HG03025 (cell line): ENCODE measurements around the gene NFKB1.
A peak's percentile ranks its signal among the peaks of the same experiment; 100 is the strongest.

Experiments
- ATAC-seq: cut with Tn5 transposase; IDR thresholded peaks from one replicate; pipeline ENCODE4 v1.9.1; 2021; ENCODE audit warnings: mild to moderate bottlenecking, moderate library complexity; ENCODE audit not compliant: unreplicated experiment, low FRiP score

Gene NFKB1

GRCh38 chr4:102620697-102621497 lies 119.7 kb downstream of the NFKB1 start:
- ATAC-seq, result no peak

GRCh38 chr4:102623622-102624021 lies 122.5 kb downstream of the NFKB1 start:
- ATAC-seq, result no peak

DNA sequence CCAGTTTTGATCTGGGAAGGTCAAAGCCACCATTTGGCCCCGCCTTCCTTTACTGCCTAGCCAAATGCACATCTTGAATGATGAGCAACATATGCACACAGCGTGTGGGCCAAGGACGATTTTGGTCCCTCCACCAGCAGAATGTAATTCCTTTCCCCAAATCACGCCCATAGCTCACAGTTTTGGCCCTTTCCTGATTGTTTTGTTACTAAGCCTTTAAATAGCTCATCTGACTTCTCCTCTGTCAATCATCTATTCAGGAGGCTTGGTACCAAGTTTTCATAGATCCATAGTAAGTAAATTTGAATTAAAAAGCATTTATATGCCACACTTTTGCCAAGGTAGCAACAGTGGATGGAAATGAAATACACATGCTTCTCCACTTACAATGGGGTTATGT lies 123.3 kb downstream of the NFKB1 start:
- no peak for ATAC-seq

DNA sequence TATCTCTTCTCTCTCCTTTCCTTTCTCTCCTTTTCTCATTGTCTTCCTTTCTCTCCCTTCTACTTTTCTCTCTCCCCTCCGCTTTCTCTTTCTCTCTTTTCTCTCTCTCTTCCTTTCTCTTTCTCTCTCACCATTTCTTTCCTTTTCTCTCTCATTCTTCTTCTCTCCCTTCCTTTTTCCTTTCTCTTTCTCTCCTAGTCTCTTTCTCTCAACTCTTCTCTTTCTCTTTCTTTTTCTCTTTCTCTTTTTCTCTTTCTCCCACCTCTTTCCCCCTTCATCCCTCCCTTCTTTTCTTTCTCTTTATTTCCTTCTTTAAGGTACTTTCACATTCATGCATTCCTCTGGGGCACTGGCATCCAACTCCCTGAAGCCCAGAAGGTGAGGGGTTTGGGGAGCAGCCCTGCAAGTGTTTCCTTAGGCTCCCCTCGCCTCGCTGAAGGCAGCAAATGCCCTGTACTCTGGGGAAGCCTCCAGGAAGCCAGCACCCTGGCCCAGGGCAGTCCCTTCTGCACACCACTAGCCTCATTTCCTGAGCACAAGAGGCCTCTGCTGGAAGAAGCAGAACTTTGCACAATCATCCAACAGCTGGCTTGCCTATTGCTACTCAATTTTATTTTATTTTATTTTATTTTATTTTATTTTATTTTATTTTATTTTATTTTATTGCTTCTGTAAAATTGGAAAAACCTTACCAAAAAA lies 124.2 kb downstream of the NFKB1 start:
- peak; percentile 72 for ATAC-seq

DNA sequence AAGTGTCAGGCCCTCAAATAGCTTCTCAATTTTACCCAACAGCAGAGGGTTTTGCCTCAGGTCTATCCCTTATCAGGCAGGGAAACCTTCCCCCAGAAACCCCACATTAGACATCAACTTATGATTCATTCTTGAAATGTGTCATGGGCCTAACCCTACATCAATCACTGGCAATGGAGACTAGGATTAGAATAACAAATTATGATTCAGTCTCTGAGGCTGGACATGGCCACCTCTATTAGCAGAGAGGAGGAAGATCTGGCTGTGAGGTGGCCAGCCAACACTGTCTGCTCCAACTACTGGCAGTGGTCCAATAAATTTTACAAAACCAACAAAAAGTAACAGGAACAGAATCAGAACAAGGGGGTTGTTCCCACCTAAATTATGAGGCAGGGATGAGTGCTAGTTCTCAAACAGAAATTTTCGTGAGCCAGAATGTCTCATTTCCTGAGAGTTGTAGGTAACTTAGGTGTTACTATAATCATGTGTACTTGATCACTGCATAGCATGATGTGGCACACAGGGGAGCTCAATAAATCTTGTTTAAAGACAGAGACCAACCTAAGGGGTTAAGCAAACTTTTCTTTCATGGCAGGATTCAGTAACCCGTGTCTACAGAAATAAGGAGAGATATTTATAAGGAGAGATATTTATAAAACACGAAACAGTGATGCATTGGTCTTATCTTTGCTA lies 126.8 kb downstream of the NFKB1 start:
- ATAC-seq, result no peak

DNA sequence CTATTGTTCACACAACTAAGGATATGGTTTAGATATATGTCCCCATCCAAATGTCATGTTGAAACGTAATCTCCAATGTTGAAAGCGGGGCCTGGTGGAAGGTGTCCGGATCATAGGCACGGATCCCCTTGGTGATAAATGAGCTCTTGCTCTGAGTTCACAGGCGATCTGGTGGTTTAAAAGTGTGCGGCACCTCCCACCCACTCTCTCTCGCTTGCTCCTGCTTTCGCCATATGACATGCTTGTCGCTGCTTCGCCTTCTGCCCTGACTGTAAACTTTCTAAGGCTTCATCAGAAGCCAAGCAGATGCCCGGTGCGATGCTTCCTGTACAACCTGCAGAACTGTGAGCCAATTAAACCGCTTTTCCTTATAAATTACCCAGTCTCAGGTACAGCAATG lies 128.5 kb downstream of the NFKB1 start:
- ATAC-seq, result no peak

DNA sequence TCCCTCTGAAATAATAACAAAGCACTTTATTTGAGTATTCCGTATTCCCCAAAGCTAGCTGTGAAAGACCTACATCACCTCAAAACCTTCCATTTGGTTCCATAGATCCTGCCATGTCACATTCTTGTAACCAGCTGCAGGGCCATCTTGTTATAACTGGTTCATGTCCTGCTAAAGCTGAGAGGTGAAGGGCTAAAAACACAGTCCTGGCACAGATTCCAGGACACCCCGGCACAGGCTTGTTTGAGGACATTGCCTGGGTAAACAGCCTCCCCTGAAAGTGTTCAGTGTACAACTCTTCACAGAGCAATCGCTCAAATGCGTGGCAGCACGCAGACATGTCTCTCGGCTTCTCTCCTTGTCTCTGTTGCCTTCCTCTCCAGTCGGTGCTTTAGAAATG lies 130.5 kb downstream of the NFKB1 start:
- no peak for ATAC-seq

DNA sequence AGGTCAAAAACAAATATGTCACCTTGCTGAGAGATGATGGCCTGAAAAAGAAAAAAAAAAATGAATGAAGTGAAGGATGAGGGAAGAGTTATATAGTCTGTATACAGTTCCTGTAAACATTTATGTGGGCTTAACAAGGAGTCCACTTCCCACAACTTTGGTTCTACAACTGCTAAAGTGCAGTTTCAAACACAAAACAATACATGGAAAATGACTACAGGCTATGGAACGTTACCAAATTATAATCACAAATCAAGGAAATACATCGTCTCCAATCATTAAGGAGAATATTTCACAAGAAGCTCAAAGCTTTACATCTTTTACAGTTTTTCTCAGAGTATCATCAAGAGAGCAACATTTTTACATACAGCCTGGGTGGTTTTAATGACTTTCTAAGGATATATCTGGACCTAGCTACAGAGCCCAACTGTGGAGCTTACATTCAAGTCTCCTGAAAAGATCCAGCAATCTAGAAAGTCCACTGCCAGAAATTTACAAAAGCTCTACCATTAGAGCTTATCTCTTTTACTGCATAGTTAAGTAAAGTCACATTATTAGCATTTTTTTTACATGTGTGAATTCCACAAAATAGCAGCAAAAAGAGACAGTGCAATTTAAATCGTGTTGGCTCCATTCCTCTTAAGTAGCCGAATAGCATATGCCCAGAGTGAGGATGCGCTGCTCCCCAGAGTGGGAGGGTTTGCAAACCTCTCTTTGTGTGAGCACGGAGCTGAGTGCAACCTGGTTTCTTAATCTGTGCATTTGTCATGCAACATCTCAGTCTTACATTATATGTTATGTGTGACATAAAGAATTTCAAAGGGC lies 131.3 kb downstream of the NFKB1 start:
- ATAC-seq, result no peak

- no peak for ATAC-seq
Observed at GRCh38 chr4:102633100-102633499, 131.9 kb downstream of the NFKB1 start.

DNA sequence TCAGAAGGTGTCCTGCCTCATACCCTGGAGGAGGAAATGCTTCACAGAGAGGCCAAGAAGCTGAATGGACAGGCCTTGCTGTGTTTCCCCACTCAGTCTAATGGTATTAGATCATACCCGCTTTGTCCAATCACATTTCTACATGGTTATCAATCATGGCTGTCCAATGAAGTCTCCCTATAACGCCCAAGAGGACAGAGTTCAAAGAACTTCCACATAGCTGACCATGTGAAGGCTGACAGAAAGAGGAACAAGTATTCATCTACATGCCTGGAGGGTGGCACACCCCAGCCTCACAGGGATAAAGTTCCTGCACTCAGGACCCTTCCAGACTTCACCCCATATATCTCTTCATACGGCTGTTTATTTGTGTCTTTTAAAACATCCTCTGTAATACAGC lies 136.2 kb downstream of the NFKB1 start:
- no peak for ATAC-seq

- no peak for ATAC-seq
Observed at GRCh38 chr4:102638621-102639020, 137.5 kb downstream of the NFKB1 start.

- ATAC-seq, result no peak
Observed at GRCh38 chr4:102639598-102639997, 138.4 kb downstream of the NFKB1 start.

- ATAC-seq, result no peak
Observed at GRCh38 chr4:102640669-102641068, 139.5 kb downstream of the NFKB1 start.

DNA sequence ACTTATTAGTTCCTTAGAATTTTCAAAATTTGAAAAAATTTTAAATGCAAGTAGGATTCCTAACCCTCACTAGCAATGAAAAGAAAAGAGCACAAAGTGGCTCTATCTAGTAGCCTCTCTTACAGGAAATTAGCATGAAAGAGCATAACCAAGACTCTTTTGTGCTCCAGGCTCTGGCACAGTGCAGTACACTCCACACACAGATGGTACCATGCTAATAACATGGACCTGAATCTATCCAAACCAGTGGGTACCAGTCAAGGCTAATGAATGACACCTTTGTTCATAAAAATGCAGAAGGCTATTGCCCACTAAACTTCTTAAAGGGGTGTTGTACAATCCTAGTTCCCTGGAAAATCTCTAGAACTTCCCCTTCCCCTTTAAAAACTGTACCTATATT lies 140.6 kb downstream of the NFKB1 start:
- no peak for ATAC-seq

GRCh38 chr4:102642631-102643298 lies 141.6 kb downstream of the NFKB1 start:
- ATAC-seq, result no peak

DNA sequence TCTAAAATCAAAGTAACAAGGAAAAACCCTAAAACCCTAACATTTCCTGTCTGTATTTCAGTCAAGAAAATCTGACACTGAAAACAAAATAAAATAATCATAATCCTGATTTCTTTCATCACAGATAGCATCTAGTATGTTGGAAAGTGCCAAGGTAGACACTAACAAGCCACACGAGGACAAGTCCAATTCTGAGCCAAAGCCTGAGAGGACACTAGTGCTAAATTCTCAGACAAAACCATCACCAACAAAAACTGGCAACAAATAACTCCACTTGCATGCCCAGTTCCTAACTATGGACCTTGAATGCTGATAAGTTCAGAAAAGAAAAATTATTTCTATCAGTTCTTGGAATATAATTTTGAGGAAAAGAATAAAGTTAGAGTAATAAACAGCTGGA lies 146.0 kb downstream of the NFKB1 start:
- ATAC-seq, result no peak

GRCh38 chr4:102657206-102657605 lies 156.0 kb downstream of the NFKB1 start:
- ATAC-seq, result no peak

GRCh38 chr4:102663073-102663472 lies 161.9 kb downstream of the NFKB1 start:
- ATAC-seq, result no peak

DNA sequence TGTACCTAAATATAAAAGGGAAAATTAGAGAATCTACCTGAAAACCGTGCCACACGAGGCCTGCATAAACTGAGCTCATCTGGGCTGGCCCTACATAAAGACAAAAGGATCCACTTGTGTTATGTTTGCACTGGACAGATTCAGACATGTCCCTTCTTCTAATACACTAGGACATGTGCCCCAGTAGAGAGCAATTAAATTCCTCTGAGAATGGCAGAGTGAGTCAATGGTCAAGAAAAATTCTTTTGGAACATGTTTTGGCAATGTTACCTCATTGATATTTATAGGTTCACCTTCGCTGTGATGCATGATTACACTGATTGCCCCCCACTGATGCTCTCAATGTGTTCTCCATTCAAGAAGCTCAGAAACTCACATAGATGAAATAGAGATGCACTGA lies 164.4 kb downstream of the NFKB1 start:
- ATAC-seq, result no peak
